ENCODE results near the gene TOP1.
A peak's percentile ranks its signal among the peaks of the same experiment; 100 is the strongest.
"Not testable (repeated sequence)": the region's sequence is repeated elsewhere in the genome, so short reads cannot be mapped to it uniquely, and the experiment has no call there.

Gene TOP1

GRCh38 chr20:41125530-41126457 lies 97.2 kb downstream of the TOP1 start:
- no peak for DNase-seq (ENCODE audit: low read depth)
- TF ChIP-seq, protein P1, sequence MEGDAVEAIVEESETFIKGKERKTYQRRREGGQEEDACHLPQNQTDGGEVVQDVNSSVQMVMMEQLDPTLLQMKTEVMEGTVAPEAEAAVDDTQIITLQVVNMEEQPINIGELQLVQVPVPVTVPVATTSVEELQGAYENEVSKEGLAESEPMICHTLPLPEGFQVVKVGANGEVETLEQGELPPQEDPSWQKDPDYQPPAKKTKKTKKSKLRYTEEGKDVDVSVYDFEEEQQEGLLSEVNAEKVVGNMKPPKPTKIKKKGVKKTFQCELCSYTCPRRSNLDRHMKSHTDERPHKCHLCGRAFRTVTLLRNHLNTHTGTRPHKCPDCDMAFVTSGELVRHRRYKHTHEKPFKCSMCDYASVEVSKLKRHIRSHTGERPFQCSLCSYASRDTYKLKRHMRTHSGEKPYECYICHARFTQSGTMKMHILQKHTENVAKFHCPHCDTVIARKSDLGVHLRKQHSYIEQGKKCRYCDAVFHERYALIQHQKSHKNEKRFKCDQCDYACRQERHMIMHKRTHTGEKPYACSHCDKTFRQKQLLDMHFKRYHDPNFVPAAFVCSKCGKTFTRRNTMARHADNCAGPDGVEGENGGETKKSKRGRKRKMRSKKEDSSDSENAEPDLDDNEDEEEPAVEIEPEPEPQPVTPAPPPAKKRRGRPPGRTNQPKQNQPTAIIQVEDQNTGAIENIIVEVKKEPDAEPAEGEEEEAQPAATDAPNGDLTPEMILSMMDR (IDR thresholded peaks at IDR 0.05; ENCODE audit: insufficient read depth, low read depth, low read length, missing control alignments) = no peak
- no peak overlapping the region for H3K4me3 ChIP-seq (ENCODE audit: low read depth, low read length)

DNA sequence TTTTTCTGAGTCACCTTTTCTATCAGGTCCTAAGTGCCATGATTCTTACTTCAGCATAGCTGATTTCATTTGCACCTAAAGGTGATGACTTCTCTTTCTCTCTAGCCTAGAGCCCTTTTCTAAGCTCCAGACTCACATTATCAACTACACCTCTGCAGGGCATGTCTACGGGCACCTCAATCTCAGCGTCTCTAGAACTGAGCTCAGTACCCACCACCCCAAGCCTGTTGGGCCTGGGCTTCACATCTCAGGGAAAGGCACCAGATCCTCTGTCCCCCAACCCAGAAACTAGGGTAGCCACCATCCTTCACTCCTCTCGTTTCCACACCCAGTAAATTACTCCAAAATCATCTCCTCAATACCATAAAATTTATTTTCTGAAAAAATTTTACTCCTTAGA lies 98.1 kb downstream of the TOP1 start:
- H3K4me3 ChIP-seq (ENCODE audit: low read depth, low read length) = no peak overlapping the region
- TF ChIP-seq, protein P1 (IDR thresholded peaks at IDR 0.05; ENCODE audit: insufficient read depth, low read depth, low read length, missing control alignments) = no peak
- DNase-seq (ENCODE audit: low read depth) = no peak

DNA sequence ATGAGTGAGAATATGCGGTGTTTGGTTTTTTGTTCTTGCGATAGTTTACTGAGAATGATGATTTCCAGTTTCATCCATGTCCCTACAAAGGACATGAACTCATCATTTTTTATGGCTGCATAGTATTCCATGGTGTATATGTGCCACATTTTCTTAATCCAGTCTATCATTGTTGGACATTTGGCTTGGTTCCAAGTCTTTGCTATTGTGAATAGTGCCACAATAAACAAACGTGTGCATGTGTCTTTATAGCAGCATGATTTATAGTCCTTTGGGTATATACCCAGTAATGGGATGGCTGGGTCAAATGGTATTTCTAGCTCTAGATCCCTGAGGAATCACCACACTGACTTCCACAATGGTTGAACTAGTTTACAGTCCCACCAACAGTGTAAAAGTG lies 99.7 kb downstream of the TOP1 start:
- not testable (repeated sequence) for DNase-seq (ENCODE audit: low read depth); H3K4me3 ChIP-seq (ENCODE audit: low read depth, low read length)

GRCh38 chr20:41131594-41132387 lies 103.2 kb downstream of the TOP1 start:
- TF ChIP-seq, protein P1 (IDR thresholded peaks at IDR 0.05; ENCODE audit: insufficient read depth, low read depth, low read length, missing control alignments) = no peak
- H3K4me3 ChIP-seq (ENCODE audit: low read depth, low read length) = no peak overlapping the region
- DNase-seq (ENCODE audit: low read depth) = peak; percentile 69

GRCh38 chr20:41132388-41132775 lies 103.8 kb downstream of the TOP1 start:
- DNase-seq (ENCODE audit: low read depth); H3K4me3 ChIP-seq (ENCODE audit: low read depth, low read length): not testable (repeated sequence)

DNA sequence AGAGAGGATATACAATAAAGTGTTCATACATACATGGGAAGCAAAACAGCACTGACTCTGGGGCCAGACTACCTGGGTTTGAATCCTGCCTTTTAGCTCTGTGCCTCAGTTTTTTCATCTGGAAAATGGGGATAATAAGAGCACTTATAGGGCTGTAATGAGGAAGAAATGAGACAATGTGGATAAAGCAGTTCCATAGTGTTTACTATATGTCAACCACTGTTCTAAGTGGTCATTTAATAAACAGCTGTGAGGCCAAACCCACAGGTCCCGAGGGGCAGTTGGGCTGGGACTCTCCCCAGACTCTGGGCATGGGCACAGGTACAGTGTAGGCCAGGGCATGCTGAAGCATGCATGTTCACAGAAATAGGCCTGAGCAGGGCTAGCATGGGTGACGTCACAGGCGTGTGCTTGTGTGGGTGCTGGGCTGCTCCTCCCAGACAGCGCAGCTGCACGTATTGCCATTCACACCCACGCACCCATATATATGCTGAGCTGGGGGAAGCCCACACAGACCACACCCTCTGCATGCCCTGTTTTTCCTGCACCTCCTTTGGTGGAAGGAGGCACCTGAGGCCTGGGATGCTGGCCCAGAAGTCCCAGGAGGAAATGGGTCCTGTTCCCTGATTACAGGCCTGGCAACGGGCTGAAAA lies 105.2 kb downstream of the TOP1 start:
- peak; percentile 89 for DNase-seq (ENCODE audit: low read depth)
- TF ChIP-seq, protein P1 (IDR thresholded peaks at IDR 0.05; ENCODE audit: insufficient read depth, low read depth, low read length, missing control alignments) = no peak

GRCh38 chr20:41134362-41135186 lies 106.0 kb downstream of the TOP1 start:
- no peak for DNase-seq (ENCODE audit: low read depth)
- H3K4me3 ChIP-seq (ENCODE audit: low read depth, low read length) = no peak overlapping the region
- TF ChIP-seq, protein P1 (IDR thresholded peaks at IDR 0.05; ENCODE audit: insufficient read depth, low read depth, low read length, missing control alignments) = no peak

More for the DNA sequence above, 105.2 kb downstream of the TOP1 start:
- H3K4me3 ChIP-seq (ENCODE audit: low read depth, low read length) = no peak overlapping the region

All from GM12865 (cell line).